H1 (cell line): Measurements from ENCODE around the gene GALNT17. TPM values are rescaled to one million over a fixed set of nuclear protein-coding genes. Genes with fewer than 3 reads are reported as not detected.

ENCODE experiments used
- CBX5 ChIP-seq: fragments of 300-800, 300-1000 bp; sonication (generic); IDR thresholded peaks from 2 replicates; pipeline ENCODE4 v1.7.1; 2016; ENCODE audit warnings: antibody characterized with exemption, low read length, low read depth
- CREB1 ChIP-seq: IDR thresholded peaks from 2 replicates; pipeline ENCODE4 v1.6.1; 2012; ENCODE audit warnings: inconsistent platforms
- MAFK ChIP-seq: IDR thresholded peaks from 2 replicates; pipeline ENCODE4 v1.6.1; 2012; ENCODE audit warnings: low read depth, mild to moderate bottlenecking, improper control_type of control experiment, low read length
- PHF8 ChIP-seq: fragments of 200-600 bp; sonication (generic); conservative IDR thresholded peaks from 2 replicates; pipeline ENCODE4 v1.7.1; 2012; ENCODE audit warnings: low read depth, mild to moderate bottlenecking, inconsistent platforms, low read length, moderate library complexity
- ZNF274 ChIP-seq: IDR thresholded peaks from 2 replicates; pipeline ENCODE4 v1.7.0; 2012; ENCODE audit warnings: low read length, borderline replicate concordance; ENCODE audit errors: extremely low read depth
- polyA plus RNA-seq, 7 experiments: library from polyadenylated mRNA; depleted of rRNA in 3 of 7; stranded (reverse) in 5 of 7; unstranded in 2 of 7; fragments of >200 nt in 5 of 7; fragments of 200-250 nt in 2 of 7; gene quantifications; 1 replicate in 5 of 7; 2 replicates in 1 of 7; 4 replicates in 1 of 7; pipeline versions ENCODE4 v1.2.1 to v1.2.3, GENCODE V29; 2011 to 2013; ENCODE audit warnings: missing spikeins in 2 of 7, mixed read lengths in 2 of 7
- total RNA-seq: library from RNA; stranded (reverse); fragmentation: NEBNext Ultra II Directional; extraction: Animal tissue kit (Norgen Biotek cat#: 25700); gene quantifications from 2 replicates; pipeline ENCODE4 v1.2.1, GENCODE V29; 2021

GALNT17 gene
- total and polyA plus RNA-seq, 2 of the 8 experiments (the other 6 are each of a cell fraction or from before 2014, with no cell fraction given): 37.7 to 47.0 TPM

GRCh38 chr7:71697400-71697799 is 565.5 kb downstream of the GALNT17 start (continued):
- TF ChIP-seq ZNF274 (no peak), PHF8 (no peak), CREB1 (no peak), MAFK (no peak), CBX5 (no peak)
